Measurements from ENCODE around the gene ZNF679. TPM values are rescaled to one million over a fixed set of nuclear protein-coding genes. Genes with fewer than 3 reads are reported as not detected.

The ZNF679 gene
- total RNA-seq, 2 donors from 2014 or later = not detected

Other genes with a start within 250 kb of the ZNF679 start
- not detected for gene ZNF722, start 229.6 kb upstream of the ZNF679 start, total RNA-seq
- gene ZNF727, start 183.0 kb upstream of the ZNF679 start, total RNA-seq = under 1 TPM in 1 of 2 donors, not detected in 1; 0.17 TPM
- not detected for gene ZNF735, start 21.3 kb upstream of the ZNF679 start, total RNA-seq
- 10 to 100 TPM; 19.6 to 28.3 TPM for gene ZNF736, start 85.5 kb downstream of the ZNF679 start, total RNA-seq